Choroid plexus epithelial cell (primary cell): ENCODE measurements around the gene GRAMD4.

Experiments used
- DNase-seq: peaks from one replicate; pipeline ENCODE4 v3.0.0-alpha.2; 2010; ENCODE audit warnings: low read depth
- H3K4me3 ChIP-seq: 2 replicates; pipeline ENCODE4 v1.5.1; 2011; ENCODE audit warnings: low read depth, mild to moderate bottlenecking, control low read depth, low read length, moderate library complexity
- CTCF ChIP-seq: conservative IDR thresholded peaks from 2 replicates; pipeline ENCODE4 v1.5.1; 2011; ENCODE audit warnings: low read depth, mild to moderate bottlenecking, control low read depth, inconsistent platforms, low read length, moderate library complexity

The GRAMD4 gene

DNA sequence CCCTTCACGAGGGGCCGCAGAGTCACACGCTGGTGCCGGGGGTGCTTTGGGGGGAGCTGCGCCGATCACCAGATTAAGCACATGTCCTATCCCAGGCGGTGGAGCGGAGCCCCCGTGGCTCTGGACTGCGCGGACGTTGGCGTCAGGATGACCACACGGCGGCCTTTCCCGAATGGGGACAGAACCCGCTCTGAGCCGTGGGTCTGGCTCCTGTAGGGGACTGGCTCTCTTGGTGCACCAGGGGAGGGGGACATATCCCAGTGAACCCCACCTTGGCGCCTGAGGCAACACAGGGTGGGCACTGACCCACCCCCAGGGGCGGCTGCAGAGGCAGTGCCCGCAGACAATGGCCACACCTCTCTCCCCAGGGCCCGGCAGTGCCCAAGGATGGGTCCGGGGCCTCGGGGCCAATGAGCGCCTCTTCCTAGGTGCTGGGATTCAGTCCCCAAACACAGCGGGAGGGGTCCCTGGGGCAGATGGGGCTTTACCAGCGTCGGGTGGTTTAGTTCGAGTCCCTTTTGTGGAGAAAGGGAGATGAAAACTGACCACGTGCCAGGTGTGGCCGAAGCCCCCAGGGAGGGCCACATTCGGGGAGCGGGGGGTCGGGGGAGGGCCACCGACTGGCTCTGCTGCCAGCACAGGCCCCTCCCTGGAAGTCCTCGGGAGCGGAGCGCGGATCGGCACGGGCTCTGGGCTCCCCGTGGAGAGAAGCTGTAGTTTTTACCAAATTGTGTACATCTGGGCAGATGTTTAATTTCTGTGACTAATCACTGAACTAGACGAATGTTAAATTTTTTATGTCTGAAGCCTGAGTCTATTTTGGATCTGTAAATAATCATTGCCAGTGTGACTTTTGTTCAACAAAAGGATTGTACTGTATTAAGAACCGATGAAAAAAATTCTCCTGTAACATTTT is 58.9 kb downstream of the GRAMD4 start:
- peak; percentile 41 for DNase-seq
- no peak for TF ChIP-seq CTCF
- no peak overlapping the region for H3K4me3 ChIP-seq

DNA sequence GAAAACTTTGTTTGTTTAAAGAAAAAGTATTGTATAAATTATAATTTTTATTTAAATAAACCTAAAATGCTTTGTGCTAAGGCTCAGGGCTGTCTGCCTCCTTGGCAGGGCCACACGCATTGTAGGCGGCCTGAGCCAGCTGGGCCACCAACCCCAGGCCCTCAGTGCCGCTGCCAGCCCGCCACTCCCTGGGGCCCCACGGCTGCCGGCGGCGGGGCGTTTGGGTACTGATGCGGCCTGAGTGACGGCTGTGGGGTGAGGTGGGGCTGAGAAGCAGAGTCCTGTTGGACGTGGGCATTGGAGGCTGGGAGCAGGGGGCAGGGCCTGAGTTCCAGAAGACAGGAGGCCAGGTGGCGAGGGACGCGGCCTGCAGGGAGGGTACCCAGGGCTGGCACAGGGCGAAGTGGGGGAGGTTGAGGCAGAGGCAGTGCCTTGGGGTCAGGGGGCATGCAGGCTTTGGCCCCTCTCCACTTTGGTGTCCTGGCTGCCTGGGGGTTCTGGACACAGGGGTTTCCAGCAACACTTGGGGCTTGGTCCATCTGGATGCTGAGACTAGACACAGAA is 59.6 kb downstream of the GRAMD4 start:
- TF ChIP-seq CTCF = no peak
- no peak overlapping the region for H3K4me3 ChIP-seq
- no peak for DNase-seq

DNA sequence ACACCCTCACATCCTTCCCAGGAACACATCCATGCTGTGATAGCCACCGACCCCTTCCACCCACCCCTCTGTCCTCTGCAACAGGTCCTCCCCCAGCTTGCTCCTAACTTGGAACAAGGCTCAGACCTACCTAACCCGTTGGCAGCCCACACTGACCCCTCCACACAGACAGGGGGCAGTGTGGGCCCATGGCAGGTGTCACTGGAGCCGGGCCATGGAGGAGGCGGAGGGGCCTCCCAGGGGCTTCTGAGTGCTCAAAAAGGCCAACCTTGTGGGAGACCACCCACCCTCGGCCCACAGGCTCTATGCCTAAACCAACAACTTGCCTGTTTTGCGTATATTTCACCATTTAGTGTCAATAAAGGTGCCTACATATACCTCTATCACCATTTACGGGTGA is 60.8 kb downstream of the GRAMD4 start:
- no peak overlapping the region for H3K4me3 ChIP-seq
- no peak for DNase-seq
- peak; percentile 42 for TF ChIP-seq CTCF

DNA sequence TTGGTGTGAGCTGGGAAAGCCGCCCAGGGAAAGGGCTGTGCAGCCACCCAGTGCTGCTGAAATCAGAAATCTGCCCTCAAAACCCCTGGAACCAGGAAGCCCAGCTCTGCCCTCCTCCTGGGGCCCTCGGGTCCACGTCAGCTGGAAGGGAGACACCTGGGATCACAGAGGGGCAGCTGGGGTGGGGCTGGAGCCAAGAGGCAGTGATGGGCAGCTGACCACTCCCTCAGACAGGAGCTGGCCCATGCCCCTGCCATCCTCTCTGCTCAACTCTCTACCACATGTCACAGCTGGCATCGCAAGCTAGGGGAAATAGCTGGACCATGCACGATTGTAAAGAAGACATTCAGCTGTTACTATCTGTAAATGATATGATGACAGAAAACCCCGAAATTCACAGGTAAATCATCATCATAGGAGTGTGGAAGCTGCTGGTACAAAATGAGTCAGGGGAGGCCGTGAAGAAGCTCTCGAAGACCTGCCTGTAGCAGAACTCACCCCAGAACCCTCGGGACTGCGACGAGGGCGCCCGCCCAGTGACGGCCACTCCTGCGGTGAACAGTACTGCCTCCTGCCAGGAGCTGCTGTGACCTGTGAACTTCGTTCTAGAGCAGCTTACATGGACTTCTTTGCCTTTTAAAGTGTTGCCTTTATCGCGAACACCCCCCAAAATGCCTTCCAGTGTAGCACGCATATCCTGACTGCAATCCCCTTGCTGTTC is 62.0 kb downstream of the GRAMD4 start:
- no peak for DNase-seq
- no peak overlapping the region for H3K4me3 ChIP-seq
- no peak for TF ChIP-seq CTCF

DNA sequence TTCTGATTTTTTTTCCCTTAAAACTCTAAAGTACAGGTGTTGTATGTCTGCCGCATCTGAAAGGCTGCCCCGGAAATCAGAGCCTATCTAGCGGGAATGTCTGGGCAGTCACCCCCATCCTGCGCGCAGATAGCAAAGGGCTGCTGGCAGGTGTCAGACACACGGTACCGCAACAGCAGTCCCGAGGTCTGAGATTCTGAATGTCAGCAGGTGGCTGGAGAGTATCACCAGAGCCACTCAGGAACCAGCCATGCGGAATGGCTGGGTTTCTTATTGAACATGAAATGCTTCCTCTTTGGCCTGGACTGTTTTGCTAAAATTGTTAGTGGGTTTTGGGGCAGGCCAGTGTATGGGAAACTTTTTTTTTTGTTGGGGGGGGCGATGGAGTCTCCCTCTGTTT is 64.5 kb downstream of the GRAMD4 start:
- TF ChIP-seq CTCF = no peak
- no peak overlapping the region for H3K4me3 ChIP-seq
- no peak for DNase-seq

- TF ChIP-seq CTCF = no peak
- H3K4me3 ChIP-seq = no peak overlapping the region
- no peak for DNase-seq
Measured at GRCh38 chr22:46686221-46687047, 66.2 kb downstream of the GRAMD4 start.
